SKM-1 (cell line): Measurements from ENCODE around the gene FMO3.

Experiments
- DNase-seq: peaks from one replicate; lab custom pipeline; 2025; ENCODE audit not compliant: unreplicated experiment; lab: John Stamatoyannopoulos, UW

FMO3 gene

DNA sequence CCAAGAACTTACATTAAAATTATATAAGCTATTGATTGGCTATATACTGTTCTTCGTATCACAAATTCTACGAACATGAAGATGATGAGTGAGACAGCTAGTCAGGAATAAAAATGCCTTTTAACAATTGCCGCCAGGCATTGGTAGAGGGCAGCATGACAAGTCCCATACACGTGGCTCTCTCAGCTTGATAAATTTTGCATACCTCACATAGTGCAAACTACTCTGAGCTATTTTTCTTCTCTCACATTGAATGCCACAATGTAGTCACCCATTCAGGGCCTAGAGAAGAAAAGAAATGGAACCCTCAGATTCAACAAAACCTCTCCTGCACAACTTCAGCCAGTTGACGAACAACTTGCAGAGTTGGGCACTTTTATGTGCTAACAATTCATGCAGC, 67.4 kb downstream of the FMO3 start:
- DNase-seq, result no peak

DNA sequence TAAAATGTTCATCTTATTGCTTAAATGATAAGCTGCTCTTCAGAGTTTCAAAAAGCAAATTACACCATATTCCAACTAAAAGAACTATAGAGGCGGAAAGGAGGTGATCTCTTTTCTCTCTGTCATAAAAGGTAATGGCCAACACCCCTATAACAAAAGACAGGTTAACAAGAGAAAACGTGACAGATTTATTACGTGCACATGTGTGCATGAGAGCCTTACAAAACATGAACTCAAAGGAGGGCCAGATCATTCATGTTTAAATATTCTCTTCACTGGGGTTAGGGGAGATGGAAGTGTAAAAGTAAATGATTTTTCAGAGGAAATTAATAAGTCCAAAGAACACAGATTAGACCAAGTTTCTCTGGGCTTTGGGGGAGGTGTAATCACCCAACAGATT, 67.8 kb downstream of the FMO3 start:
- DNase-seq, result no peak

GRCh38 chr1:171159148-171159547, 68.4 kb downstream of the FMO3 start:
- DNase-seq, result no peak

- DNase-seq, result no peak
Measured at GRCh38 chr1:171160211-171160610, 69.5 kb downstream of the FMO3 start.

GRCh38 chr1:171160639-171161354, 70.1 kb downstream of the FMO3 start:
- DNase-seq, result no peak

DNA sequence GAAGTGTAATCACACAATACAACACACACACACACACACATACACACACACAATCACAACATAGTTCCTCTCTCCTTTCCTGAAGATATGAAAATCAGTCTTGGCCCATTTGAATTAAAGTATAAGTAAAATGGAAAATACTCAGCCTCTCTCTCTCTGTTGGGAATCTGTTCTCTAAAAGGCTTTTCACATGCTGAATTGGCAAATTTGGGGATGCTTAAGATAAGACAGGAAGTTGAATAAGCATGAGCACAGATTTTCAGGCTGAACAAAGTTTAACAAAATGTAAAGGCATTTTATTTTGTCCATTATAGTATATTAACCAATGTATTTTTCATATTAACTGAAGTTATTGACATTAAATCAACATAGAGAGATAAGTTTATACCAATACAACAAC, 70.7 kb downstream of the FMO3 start:
- no peak for DNase-seq

GRCh38 chr1:171166361-171166760, 75.7 kb downstream of the FMO3 start:
- DNase-seq, result no peak
